NCI-H460 (cell line): ENCODE measurements around the gene YIPF2. TPM values are rescaled to one million over a fixed set of nuclear protein-coding genes. Genes with fewer than 3 reads are reported as not detected.

Source experiments
- DNase-seq: peaks from one replicate; pipeline ENCODE4 v3.0.0-alpha.2; 2016; ENCODE audit warnings: low read depth; ENCODE audit errors: extremely low read depth
- total RNA-seq: library from RNA; depleted of rRNA; stranded (reverse); fragments of >200 nt; shearing (Covaris generic); gene quantifications from 2 replicates; pipeline ENCODE4 v1.2.3, GENCODE V29; 2014

Gene YIPF2
- total RNA-seq, 1 experiment from 2014 or later, result 26.6 TPM

DNA sequence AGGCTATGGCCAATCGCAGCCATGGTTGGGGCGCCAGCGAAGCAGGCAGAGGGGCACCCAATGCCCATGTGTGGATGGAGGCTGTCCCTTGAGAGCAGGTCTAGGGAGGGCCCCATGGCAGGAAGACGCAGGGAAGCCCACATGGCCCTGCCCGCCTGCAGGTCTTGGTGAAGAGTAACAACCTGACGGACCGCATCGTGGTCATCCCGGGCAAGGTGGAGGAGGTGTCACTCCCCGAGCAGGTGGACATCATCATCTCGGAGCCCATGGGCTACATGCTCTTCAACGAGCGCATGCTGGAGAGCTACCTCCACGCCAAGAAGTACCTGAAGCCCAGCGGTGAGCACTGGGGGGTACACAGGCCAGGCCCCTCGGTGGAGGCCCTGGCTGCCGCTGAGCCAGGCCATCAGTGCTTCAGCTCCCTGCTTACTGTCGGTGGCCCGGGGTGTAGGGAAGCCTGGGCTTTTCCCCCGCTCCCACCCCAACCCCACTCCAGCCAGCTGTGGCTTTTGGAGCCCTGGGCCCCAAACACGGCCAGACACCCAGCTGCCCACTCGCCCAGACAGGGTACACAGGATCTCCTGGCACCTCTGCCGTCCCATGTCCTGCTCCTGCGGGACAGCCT is 14.6 kb downstream of the YIPF2 start:
- no peak for DNase-seq

- no peak for DNase-seq
Observed at GRCh38 chr19:10912619-10913018, 15.8 kb downstream of the YIPF2 start.

DNA sequence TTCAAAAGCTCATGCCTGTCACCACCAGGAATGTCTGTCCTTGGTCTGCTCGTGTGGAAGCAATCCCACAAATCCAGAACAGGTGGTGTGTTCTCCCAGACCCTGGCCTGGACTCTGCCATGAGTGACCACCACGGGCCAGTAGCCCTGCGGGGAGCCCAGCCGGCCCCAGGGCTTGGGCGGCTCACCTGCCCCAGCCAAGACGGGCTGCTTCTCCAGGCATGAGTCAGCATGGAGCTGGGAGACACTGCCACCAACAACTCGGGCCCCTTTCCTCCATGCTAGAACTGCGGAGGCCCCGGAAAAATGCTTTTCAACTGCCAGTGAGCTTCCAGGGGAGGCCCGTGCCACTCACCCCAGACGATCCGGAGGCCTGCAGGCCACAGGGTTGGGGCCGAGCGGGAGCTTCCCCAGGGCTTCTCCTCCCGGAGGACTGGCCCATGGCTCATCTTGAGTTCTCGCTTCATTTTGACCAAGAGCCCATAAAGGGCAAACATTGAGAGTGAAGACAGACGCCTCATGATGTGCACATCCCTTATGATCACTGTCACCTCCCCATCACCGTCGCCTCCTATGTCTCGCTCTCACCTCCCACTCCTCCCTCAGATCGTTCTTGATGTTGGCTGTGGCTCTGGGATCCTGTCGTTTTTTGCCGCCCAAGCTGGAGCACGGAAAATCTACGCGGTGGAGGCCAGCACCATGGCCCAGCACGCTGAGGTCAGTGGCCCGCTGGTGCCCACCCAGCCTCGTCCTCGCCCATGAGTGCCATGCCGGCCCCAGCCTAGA is 16.7 kb downstream of the YIPF2 start:
- no peak for DNase-seq

GRCh38 chr19:10908380-10908960 is 20.0 kb downstream of the YIPF2 start:
- no peak for DNase-seq

GRCh38 chr19:10907925-10908324 is 20.5 kb downstream of the YIPF2 start:
- DNase-seq, result no peak

- DNase-seq, result no peak
Observed at GRCh38 chr19:10899151-10899653, 29.2 kb downstream of the YIPF2 start.

DNA sequence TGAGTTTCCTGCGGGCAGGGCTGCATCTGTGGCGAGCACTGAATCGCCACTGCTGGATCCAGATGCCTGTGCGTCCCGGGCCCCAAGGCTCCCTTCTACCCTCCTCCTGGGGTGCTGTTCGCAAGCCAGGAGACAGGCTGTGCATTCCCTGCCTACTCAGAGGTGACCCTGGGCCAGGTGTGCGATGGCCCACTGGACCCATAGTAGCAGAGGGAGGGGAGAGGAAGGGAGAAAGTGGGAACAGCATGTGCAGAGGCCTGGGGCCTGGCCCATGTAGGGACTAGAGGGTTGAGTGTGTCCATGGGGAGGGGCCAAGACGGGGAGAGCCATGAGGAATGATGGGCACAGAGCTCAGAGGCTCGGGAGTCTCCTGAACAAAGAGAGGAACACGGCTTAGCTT is 29.8 kb downstream of the YIPF2 start:
- DNase-seq, result no peak

DNA sequence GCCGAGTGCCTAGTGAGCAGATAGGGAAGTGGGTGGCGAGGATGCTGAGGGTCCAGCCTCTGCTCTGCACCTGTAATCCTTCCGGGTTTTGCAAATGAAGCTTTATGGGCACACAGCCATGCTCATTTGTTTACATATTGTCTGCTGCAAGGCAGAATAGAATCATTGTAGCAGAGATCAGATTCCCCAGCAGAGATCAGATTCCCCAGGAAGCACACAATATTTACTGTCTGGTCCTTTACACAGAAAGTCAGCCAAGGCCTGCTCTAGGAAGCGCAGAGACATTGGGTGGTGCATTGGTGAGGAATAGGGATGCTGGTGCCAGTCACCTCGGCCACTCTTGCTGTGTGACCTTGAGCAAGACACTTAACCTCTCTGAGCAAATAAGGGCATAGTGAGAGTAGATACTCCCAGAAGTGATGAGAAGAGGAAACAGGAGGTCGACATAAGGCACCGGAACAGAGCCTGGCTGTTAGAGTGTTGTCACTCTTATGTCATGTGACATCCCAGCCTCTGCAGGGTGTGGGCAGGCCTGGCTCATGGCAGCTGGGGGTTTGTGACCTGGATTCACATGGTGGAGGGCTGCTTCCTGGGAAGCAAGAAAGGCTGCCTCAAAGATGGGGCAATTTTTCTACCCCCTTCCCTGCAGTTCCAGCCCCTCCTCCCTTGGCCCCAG is 31.4 kb downstream of the YIPF2 start:
- DNase-seq, result no peak

- DNase-seq, result no peak
Observed at GRCh38 chr19:10895920-10896319, 32.5 kb downstream of the YIPF2 start.

DNA sequence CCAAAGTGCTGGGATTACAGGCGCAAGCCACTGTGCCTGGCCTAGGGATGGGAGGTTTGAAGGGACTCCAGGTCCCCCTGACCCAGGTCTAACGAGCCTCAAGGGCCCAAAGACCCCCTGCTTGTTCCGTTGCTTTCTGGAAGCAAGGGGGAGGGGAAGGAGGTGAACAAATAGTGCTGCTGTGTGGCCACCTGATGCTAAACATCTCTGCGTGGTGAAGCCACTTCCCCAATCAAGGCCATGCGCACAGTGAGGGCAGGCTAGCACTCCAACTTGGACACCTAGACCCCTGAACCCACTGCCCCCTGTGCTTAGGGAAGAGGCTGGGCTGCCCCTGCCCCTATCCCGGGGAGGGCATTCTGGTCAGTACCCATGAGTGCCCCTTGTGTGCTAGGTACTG is 33.1 kb downstream of the YIPF2 start:
- DNase-seq, result no peak

DNA sequence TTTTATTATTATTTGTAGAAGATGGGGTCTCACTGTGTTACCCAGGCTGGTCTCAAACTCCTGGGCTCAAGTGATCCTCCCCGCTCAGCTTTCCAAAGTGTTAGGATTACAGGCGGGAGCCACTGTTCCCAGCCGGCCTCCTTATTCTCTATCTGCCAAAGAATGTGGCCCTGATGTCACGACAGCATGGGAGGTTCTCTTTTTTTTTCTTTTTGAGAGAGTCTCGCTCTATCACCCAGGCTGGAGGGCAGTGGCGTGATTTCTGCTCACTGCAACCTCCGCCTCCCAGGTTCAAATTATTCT is 33.6 kb downstream of the YIPF2 start:
- DNase-seq, result no peak

GRCh38 chr19:10892256-10892655 is 36.2 kb downstream of the YIPF2 start:
- no peak for DNase-seq

- no peak for DNase-seq
Observed at GRCh38 chr19:10891405-10892086, 36.9 kb downstream of the YIPF2 start.

GRCh38 chr19:10889880-10890279 is 38.6 kb downstream of the YIPF2 start:
- no peak for DNase-seq

- no peak for DNase-seq
Observed at GRCh38 chr19:10888421-10888866, 40.0 kb downstream of the YIPF2 start.

DNA sequence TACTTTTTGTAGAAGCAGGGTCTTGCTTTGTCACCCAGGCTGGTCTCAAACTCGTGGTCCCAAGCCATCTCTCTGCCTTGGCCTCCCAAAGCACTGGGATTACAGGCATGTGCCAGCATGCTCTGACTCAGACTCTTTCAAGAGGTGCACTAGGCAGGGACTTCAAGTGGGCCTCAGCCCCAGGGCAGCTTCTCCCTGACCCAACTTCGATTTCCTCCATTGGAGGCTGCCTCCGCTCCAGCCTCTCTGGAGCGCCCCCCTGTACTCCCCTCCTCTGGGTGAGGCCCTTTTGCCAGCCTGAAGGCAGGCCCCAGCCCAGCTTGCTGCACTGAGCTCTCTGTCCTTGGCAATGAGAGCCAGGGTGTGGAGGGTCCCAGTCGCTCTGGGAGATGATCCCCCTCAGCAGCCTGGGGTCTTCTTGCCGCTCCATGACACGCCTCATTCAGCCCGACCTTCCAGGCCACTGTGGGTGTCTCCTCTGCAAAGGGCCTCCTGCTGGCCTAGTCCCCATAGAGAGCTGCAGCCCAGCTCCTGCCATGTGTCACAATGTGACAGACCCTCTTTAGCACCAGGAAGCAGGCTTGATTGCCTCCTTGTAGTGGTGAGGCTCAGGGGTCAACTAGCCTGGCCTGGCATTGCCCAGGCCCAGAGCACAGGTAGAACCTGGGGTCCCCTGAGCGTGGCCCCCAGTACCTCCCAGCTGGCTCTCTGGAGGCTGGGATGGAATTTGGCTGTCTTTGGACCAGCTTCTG is 40.6 kb downstream of the YIPF2 start:
- no peak for DNase-seq

DNA sequence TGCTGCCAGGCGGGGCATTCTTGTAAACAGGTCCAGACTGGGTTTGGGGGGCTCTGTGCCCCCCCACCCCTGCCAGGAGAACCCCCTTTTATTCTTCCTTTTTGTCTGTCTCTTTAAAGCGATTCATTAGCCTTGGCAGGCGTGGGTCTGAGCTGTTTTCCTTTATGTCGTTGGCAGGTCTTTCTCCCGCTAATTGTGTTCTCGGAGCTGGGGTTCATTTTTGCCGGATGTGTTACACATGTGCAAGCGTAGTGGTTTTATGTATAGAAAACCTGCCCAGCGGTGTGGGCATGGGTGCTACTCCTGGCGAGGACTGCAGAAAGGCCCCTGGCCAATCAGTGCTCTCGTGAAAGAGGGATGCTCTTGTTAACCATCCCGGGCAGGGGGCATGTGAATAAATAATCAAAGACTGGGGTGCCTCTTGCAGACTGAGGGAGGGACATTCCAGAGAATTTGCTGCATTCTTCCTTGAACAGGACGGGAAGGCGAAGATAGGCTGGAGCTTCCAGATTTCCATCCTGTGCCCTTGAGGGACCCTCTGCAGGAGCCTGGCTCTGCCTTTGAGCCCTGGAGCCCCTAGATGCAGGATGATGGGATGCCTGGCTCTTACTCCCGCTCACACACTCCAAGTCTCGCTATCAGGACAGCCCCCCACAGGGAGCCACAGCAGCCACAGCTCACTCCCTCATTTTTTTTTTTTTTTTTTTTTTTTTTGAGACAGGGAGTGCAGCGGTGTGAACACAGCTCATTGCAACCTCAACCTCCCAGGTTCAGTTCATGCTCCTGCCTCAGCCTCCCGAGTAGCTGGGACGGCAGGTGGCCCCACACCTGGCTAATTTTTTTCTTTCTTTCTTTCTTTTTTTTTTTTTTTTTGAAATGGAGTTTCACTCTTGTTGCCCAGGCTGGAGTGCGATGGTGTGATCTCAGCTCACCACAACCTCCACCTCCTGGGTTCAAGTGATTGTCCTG is 43.0 kb downstream of the YIPF2 start:
- DNase-seq, result no peak

DNA sequence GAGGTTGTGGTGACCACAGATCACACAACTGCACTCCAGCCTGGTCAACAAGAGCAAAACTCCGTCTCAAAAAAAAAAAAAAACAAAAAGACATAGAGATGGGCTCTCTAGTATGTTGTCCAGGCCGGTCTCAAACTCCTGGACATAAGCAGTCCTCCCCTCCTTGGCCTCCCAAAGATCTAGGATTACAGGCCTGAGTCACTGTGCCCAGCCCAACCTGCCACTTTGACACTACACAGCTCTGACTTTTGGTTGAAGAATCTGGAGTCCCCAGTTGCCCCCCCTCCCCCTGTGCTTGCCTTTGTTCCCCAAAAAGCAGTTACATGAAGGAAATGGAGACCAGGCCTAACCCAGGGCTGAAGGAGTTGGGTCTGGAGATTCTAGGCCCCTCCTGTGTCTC is 44.2 kb downstream of the YIPF2 start:
- DNase-seq, result no peak

- no peak for DNase-seq
Observed at GRCh38 chr19:10882108-10882457, 46.4 kb downstream of the YIPF2 start.
